Activated naive CD4-positive, alpha-beta T cell (primary cell): ENCODE data around the gene RBM10.

Experiments used
- DNase-seq, 4 experiments: peaks; one replicate each; lab custom pipeline; 2025; lab: John Stamatoyannopoulos, UW

Gene RBM10

GRCh38 chrX:47148946-47149345 is 3.9 kb downstream of the RBM10 start:
- DNase-seq, result no peak

GRCh38 chrX:47151435-47151834 is 6.4 kb downstream of the RBM10 start:
- no peak for DNase-seq

- DNase-seq, result no peak
Measured at GRCh38 chrX:47156611-47157520, 11.8 kb downstream of the RBM10 start.

DNA sequence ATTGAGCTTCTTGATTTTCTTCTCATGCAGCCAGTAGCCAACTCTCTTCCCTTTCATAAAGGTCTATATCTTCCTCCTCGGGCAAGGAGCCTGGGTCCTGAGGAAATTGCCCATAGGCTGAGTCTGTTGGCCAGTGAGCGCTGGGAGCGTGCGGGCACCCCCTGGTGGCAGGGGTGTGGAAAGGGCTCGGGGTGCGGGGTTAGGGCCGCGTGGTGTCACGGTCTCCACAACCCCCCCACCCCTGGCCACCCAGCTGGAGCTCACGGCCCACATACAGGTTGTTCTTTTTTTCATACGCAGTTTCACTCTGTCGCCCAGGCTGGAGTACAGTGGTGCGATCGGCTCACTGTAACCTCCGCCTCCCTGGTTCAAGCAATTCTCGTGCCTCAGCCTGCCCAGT is 13.1 kb downstream of the RBM10 start:
- DNase-seq, result no peak

DNA sequence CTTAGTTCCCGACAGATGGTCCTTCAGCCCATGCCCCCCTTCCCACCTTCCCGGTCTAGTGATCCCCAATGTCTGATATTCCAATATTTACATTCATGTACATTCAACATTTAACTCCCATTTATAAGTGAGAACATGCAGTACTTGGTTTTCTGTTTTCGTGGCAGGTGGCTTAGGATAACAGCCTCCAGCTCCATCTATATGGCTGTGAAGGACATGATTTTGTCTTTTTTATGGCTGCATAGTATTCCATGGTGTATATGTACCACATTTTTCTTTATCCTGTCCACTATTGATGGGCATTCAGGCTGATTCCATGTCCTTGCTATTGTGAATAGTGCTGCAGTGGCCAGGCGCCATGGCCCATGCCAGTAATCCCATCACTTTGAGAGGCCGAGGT is 13.8 kb downstream of the RBM10 start:
- DNase-seq, result no peak

DNA sequence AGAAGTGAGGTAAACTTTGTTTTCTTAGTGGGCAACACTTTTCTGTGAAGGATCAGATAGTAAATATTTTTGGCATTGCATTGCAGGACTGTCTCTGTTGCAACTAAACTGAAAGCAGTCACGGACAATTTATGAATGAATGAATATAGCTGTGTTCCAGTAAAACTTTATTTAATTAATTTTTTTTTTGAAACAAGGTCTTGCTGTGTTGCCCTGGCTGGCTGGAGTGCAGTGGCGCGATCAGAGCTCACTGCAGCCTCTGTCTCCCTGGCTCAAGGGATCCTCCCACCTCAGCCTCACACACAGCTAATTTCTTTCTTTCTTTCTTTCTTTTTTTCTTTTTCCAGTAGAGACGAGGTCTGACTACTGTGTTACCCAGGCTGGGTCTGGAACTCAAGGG is 15.8 kb downstream of the RBM10 start:
- no peak for DNase-seq

- no peak for DNase-seq
Measured at GRCh38 chrX:47162927-47163583, 18.0 kb downstream of the RBM10 start.

- DNase-seq, result no peak
Measured at GRCh38 chrX:47164420-47164819, 19.4 kb downstream of the RBM10 start.

DNA sequence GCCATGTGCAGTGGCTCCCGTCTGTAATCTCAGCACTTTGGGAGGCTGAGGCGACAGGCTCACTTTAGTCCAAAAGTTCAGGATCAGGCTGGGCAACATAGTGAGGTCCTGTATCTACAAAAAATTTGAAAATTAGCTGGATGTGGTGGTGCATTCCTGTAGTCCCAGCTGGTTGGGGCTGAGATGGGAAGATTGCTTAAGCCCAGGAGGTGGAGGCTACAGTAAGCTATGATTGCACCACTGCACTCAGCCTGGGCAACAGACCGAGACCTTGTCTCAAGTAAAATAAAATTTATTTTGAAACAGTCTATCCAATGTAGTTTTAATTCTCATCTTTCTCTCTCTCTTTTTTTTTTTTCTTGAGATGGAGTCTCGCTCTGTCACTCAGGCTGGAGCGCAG is 21.1 kb downstream of the RBM10 start:
- DNase-seq, result no peak

- DNase-seq, result no peak
Measured at GRCh38 chrX:47168495-47169073, 23.6 kb downstream of the RBM10 start.

DNA sequence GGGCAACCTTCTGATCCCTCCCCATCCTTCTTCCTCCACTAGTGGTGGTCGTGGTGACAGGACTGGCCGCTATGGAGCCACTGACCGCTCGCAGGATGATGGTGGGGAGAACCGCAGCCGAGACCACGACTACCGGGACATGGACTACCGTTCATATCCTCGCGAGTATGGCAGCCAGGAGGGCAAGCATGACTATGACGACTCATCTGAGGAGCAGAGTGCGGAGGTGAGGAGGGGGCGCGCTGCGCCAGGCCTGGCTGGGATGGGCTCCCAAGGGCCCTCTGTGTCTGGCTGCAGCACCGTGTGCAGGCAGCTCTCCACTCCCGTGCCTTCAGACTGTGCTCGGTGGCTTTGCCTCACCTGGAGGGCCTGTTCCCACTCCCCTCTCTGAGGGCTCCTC is 24.3 kb downstream of the RBM10 start:
- DNase-seq, result no peak

GRCh38 chrX:47169726-47170515 is 24.9 kb downstream of the RBM10 start:
- no peak for DNase-seq

DNA sequence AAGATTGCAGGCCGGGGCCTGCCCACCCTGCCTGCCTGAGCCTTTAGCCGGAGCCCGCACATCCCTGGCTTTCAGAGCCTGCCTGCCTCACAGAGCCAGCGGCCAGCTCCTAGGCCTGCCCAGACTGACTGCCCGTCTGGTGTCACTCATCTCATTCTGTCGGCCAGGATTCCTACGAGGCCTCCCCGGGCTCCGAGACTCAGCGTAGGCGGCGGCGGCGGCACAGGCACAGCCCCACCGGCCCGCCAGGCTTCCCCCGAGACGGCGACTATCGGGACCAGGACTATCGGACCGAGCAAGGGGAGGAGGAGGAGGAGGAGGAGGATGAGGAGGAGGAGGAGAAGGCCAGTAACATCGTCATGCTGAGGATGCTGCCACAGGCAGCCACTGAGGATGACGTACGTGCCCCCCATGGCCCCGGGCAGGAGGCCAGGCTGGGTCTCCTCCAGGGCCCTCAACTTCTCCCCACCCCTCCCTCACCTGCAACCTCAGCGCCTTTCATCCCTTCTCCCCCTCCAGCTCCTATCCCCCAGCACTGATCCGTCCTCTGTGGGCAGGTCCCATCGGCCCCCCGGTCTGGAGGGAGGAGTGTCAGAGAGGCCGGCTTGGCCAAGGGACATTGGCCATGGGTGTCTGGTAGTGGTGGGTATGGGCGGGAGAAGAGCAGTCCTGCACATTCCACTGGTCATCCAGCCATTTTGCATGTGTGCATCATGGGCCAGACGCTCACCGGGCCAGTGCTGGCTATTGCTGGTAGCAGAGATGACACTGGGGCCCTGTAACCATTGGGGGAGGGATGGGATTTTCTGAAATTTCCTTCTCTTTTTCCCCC is 26.1 kb downstream of the RBM10 start:
- no peak for DNase-seq

GRCh38 chrX:47171996-47172395 is 27.0 kb downstream of the RBM10 start:
- DNase-seq, result no peak

DNA sequence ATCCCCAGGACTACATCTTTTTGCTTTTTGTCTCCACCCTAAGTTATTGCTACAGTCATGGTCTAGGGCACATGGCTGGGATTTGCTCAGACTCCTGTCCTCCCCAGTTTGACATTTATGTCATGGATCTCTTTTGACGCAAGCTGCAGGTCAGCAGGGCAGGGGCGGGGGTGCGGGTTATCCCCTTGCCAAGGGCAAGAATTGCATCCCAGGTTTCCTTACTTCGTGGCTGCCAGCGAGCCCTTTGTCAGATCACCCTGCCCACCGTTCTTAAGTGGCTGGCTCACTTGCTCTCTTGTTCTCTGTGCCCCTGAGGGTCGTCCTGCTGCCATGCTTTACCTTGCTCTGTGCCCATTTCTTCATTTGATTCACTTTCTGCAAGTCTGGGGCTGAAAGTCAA is 27.5 kb downstream of the RBM10 start:
- no peak for DNase-seq

DNA sequence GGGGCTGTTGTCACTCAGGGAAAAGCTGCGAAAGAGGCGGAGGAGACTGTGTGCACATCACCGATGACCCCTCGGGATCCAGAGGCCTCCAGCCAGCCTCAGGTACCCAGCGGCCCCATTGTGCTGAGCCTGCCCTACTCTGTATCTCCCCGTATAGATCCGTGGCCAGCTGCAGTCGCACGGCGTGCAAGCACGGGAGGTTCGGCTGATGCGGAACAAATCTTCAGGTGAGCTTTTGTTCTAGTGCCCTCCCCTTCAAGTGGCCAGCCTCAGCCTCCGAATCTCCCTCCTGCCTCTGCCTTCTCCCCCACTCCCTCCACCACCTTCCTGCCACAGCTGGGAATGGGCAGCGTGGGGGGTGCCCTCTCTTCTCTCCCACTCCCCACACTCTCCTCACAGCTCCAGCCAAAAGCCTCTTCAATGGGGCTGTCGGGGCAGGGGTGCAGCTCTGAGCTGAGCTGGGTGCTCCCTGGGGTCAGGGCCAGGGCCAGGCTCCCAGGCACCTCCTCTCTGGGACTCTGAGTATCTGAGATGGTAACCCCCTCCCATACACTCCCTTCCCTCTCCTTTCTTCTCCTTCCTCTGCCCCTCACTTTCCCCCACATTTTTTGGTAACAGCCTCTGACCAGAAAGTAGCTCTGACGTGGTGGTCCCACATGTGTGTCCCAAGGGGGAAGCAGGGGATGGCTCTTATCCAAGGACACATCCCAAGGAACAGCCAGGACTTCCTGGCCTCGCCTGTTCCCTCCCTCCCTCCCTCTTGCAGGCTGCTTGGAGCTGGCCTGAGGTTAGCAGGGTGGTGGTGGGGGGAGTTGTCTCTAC is 28.2 kb downstream of the RBM10 start:
- DNase-seq, result no peak

- DNase-seq, result no peak
Measured at GRCh38 chrX:47174376-47174775, 29.4 kb downstream of the RBM10 start.

DNA sequence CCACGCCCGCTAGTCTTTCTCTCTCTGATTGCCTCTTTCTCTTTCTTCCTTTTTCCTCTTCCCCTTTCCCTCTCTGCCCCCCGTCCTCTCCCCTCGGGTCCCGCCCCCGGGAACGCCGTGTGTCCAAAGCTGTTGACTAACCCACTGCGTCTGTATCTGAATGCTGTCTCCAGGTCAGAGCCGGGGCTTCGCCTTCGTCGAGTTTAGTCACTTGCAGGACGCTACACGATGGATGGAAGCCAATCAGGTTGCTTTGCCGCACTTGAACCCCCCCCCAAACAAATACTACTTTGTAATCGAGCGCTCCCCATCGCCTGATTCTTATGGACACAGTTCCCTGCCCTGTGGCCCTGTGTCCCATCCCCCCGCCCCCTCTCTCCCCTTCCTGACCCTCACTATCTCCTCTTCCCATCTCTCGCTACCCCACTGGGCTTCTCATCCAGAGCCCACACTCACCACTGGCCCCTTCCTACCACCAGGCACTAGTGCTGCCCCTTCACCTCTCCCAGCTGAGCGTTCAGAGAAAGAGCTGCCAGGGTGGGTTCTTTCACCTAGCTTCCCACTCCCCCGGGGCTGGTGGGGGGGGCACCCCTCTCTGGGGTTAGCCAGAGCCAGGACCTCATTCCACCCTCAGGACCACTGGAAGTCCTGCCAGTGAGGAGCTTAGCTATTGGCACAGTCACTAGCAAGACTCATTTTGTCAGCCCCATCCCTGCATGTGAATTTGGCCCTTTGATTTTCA is 30.0 kb downstream of the RBM10 start:
- DNase-seq, result no peak

GRCh38 chrX:47175588-47175980 is 30.6 kb downstream of the RBM10 start:
- no peak for DNase-seq
